HEK293T (cell line): ENCODE data around the gene PITPNC1.

ENCODE experiments used
- CTCF ChIA-PET: fragments of 350-600 bp; formaldehyde crosslinking; extraction: SDS; loops from one replicate; lab custom pipeline; 2021; ENCODE audit warnings: antibody characterized with exemption, inconsistent platforms; lab: Yijun Ruan, JAX
- POLR2A ChIA-PET: fragments of 350-600 bp; formaldehyde crosslinking; extraction: SDS; loops from one replicate; lab custom pipeline; 2020; ENCODE audit warnings: antibody characterized with exemption, inconsistent platforms; lab: Yijun Ruan, JAX
- DNase-seq: peaks from one replicate; pipeline ENCODE4 v3.0.0; 2012; ENCODE audit warnings: mixed read lengths; ENCODE audit errors: extremely low spot score
- ARNT ChIP-seq: fragments of 450-650 bp; IDR thresholded peaks from 2 replicates; pipeline ENCODE4 v1.6.1; 2017; ENCODE audit warnings: mild to moderate bottlenecking
- BHLHE40 ChIP-seq: fragments of 450-650 bp; IDR thresholded peaks from 2 replicates; pipeline ENCODE4 v1.6.1; 2016; ENCODE audit warnings: mild to moderate bottlenecking, moderate library complexity, borderline replicate concordance
- CTBP1 ChIP-seq: fragments of 450-650 bp; IDR thresholded peaks from 2 replicates; pipeline ENCODE4 v1.6.1; 2016; ENCODE audit warnings: borderline replicate concordance
- ELF4 ChIP-seq: fragments of 450-650 bp; IDR thresholded peaks from 2 replicates; pipeline ENCODE4 v1.6.1; 2017; ENCODE audit warnings: antibody characterized with exemption
- FOXA1 ChIP-seq: fragments of 450-650 bp; IDR thresholded peaks from 2 replicates; pipeline ENCODE4 v1.6.1; 2016; ENCODE audit warnings: mild to moderate bottlenecking
- FOXK2 ChIP-seq: fragments of 450-650 bp; IDR thresholded peaks from 2 replicates; pipeline ENCODE4 v1.6.1; 2016; ENCODE audit warnings: mild to moderate bottlenecking
- FOXM1 ChIP-seq: fragments of 450-650 bp; IDR thresholded peaks from 2 replicates; pipeline ENCODE4 v1.6.1; 2017; ENCODE audit warnings: mild to moderate bottlenecking, borderline replicate concordance
- HDGF ChIP-seq: fragments of 450-650 bp; IDR thresholded peaks from 2 replicates; pipeline ENCODE4 v1.6.1; 2017; ENCODE audit warnings: antibody characterized with exemption, borderline replicate concordance
- L3MBTL2 ChIP-seq: fragments of 450-650 bp; conservative IDR thresholded peaks from 2 replicates; pipeline ENCODE4 v1.6.1; 2016; ENCODE audit warnings: mild to moderate bottlenecking
- LEF1 ChIP-seq: fragments of 450-650 bp; IDR thresholded peaks from 2 replicates; pipeline ENCODE4 v1.6.1; 2017; ENCODE audit warnings: mild to moderate bottlenecking, borderline replicate concordance
- NFRKB ChIP-seq: fragments of 450-650 bp; IDR thresholded peaks from 2 replicates; pipeline ENCODE4 v1.6.1; 2016; ENCODE audit warnings: mild to moderate bottlenecking, moderate library complexity
- PKNOX1 ChIP-seq: fragments of 450-650 bp; IDR thresholded peaks from 2 replicates; pipeline ENCODE4 v1.6.1; 2016
- SP1 ChIP-seq: fragments of 450-650 bp; IDR thresholded peaks from 2 replicates; pipeline ENCODE4 v1.6.1; 2017
- SUZ12 ChIP-seq: fragments of 450-650 bp; IDR thresholded peaks from 2 replicates; pipeline ENCODE4 v1.6.1; 2016; ENCODE audit warnings: mild to moderate bottlenecking
- TARDBP ChIP-seq: fragments of 450-650 bp; IDR thresholded peaks from 2 replicates; pipeline ENCODE4 v1.6.1; 2016
- ZNF384 ChIP-seq: fragments of 450-650 bp; IDR thresholded peaks from 2 replicates; pipeline ENCODE4 v1.6.1; 2016

PITPNC1 gene

GRCh38 chr17:67484261-67484660 lies 107.2 kb downstream of the PITPNC1 start:
- DNase-seq, result no peak
- CTCF ChIA-PET, result no interaction called here
- TF ChIP-seq FOXA1, result no peak
- TF ChIP-seq L3MBTL2, result no peak
- TF ChIP-seq SP1, result no peak
- TF ChIP-seq TARDBP, result no peak
- no peak for TF ChIP-seq SUZ12
- no peak for TF ChIP-seq LEF1
- TF ChIP-seq FOXM1, result no peak
- no peak for TF ChIP-seq NFRKB
- POLR2A ChIA-PET, result no interaction called here

GRCh38 chr17:67485666-67486065 lies 108.6 kb downstream of the PITPNC1 start:
- POLR2A ChIA-PET, result no interaction called here
- DNase-seq, result no peak
- CTCF ChIA-PET, result no interaction called here
- TF ChIP-seq SP1, result no peak
- no peak for TF ChIP-seq SUZ12
- TF ChIP-seq ARNT, result no peak
- TF ChIP-seq LEF1, result no peak
- no peak for TF ChIP-seq FOXM1
- no peak for TF ChIP-seq NFRKB
- TF ChIP-seq PKNOX1, result no peak
- TF ChIP-seq BHLHE40, result no peak
- no peak for TF ChIP-seq L3MBTL2
- TF ChIP-seq TARDBP, result no peak
- TF ChIP-seq FOXA1, result no peak
- no peak for TF ChIP-seq ELF4
- TF ChIP-seq HDGF, result no peak
- TF ChIP-seq ZNF384, result no peak
- TF ChIP-seq FOXK2, result no peak
- no peak for TF ChIP-seq CTBP1

- ChIA-PET CTCF (no interaction called here), POLR2A (no interaction called here)
- DNase-seq, result no peak
- TF ChIP-seq LEF1 (no peak), FOXA1 (no peak), PKNOX1 (no peak), BHLHE40 (no peak), HDGF (no peak), FOXK2 (no peak), FOXM1 (no peak), ZNF384 (no peak), ARNT (no peak), L3MBTL2 (no peak), SUZ12 (no peak), SP1 (no peak), TARDBP (no peak)
Observed at GRCh38 chr17:67487506-67487905, 110.4 kb downstream of the PITPNC1 start.

- TF ChIP-seq NFRKB (no peak), FOXM1 (no peak), FOXA1 (no peak), ELF4 (no peak), HDGF (no peak), ARNT (no peak), BHLHE40 (no peak), ZNF384 (no peak), PKNOX1 (no peak), L3MBTL2 (no peak), FOXK2 (no peak), CTBP1 (no peak), SP1 (no peak), TARDBP (no peak), SUZ12 (no peak), LEF1 (no peak)
- ChIA-PET POLR2A (no interaction called here), CTCF (no interaction called here)
- no peak for DNase-seq
Observed at GRCh38 chr17:67488161-67488560, 111.1 kb downstream of the PITPNC1 start.

- DNase-seq, result no peak
- ChIA-PET POLR2A (no interaction called here), CTCF (no interaction called here)
- no peak for TF ChIP-seq SP1
- no peak for TF ChIP-seq BHLHE40
- no peak for TF ChIP-seq CTBP1
- no peak for TF ChIP-seq SUZ12
- TF ChIP-seq TARDBP, result no peak
- no peak for TF ChIP-seq FOXM1
- no peak for TF ChIP-seq NFRKB
- no peak for TF ChIP-seq LEF1
- no peak for TF ChIP-seq ARNT
- no peak for TF ChIP-seq ELF4
- no peak for TF ChIP-seq L3MBTL2
- no peak for TF ChIP-seq FOXA1
- TF ChIP-seq HDGF, result no peak
- no peak for TF ChIP-seq FOXK2
- no peak for TF ChIP-seq ZNF384
Observed at GRCh38 chr17:67488768-67489167, 111.7 kb downstream of the PITPNC1 start.

- POLR2A ChIA-PET, result no interaction called here
- CTCF ChIA-PET, result no interaction called here
- TF ChIP-seq NFRKB, result no peak
- TF ChIP-seq ZNF384, result no peak
- no peak for TF ChIP-seq FOXK2
- TF ChIP-seq CTBP1, result no peak
- TF ChIP-seq BHLHE40, result no peak
- TF ChIP-seq ARNT, result no peak
- no peak for TF ChIP-seq SP1
- no peak for TF ChIP-seq ELF4
- no peak for TF ChIP-seq FOXM1
- TF ChIP-seq SUZ12, result no peak
- no peak for TF ChIP-seq HDGF
- DNase-seq, result no peak
Observed at GRCh38 chr17:67489273-67489672, 112.2 kb downstream of the PITPNC1 start.
